H9 (cell line): ENCODE measurements around the gene NPAS3. TPM values are rescaled to one million over a fixed set of nuclear protein-coding genes. Genes with fewer than 3 reads are reported as not detected.

ENCODE experiments used
- DNase-seq: peaks from one replicate; pipeline ENCODE4 v3.0.0-alpha.2; 2017
- H2AFZ ChIP-seq: one replicate; pipeline ENCODE4 v1.6.1; 2013; ENCODE audit warnings: mild to moderate bottlenecking, low read length, control low read depth, moderate library complexity
- H2AK5ac ChIP-seq: 2 replicates; pipeline ENCODE4 v1.6.1; 2013; ENCODE audit warnings: low read length, control low read depth, mixed read lengths; ENCODE audit not compliant: insufficient read length
- H2BK120ac ChIP-seq: one replicate; pipeline ENCODE4 v1.6.1; 2013; ENCODE audit warnings: low read depth, mild to moderate bottlenecking, low read length, control low read depth, inconsistent platforms; ENCODE audit not compliant: poor library complexity, severe bottlenecking
- H2BK12ac ChIP-seq: 2 replicates; pipeline ENCODE4 v1.6.1; 2013; ENCODE audit warnings: low read length, control low read depth, mixed read lengths, low read depth; ENCODE audit not compliant: insufficient read length
- H2BK15ac ChIP-seq: 2 replicates; pipeline ENCODE4 v1.6.1; 2013; ENCODE audit warnings: low read depth, low read length, control low read depth
- H2BK20ac ChIP-seq: one replicate; pipeline ENCODE4 v1.6.1; 2013; ENCODE audit warnings: low read depth, mild to moderate bottlenecking, low read length, control low read depth, inconsistent platforms; ENCODE audit not compliant: poor library complexity, severe bottlenecking
- H2BK5ac ChIP-seq: 2 replicates; pipeline ENCODE4 v1.6.1; 2013; ENCODE audit warnings: low read length, control low read depth, mixed read lengths; ENCODE audit not compliant: insufficient read length
- H3K14ac ChIP-seq: 2 replicates; pipeline ENCODE4 v1.6.1; 2013; ENCODE audit warnings: low read length, control low read depth; ENCODE audit not compliant: insufficient read depth
- H3K18ac ChIP-seq: 2 replicates; pipeline ENCODE4 v1.6.1; 2013; ENCODE audit warnings: low read depth, mild to moderate bottlenecking, mixed read lengths, low read length, control low read depth; ENCODE audit not compliant: insufficient read length
- H3K23ac ChIP-seq: 2 replicates; pipeline ENCODE4 v1.6.1; 2013; ENCODE audit warnings: low read length, control low read depth, mixed read lengths, low read depth; ENCODE audit not compliant: insufficient read length
- H3K23me2 ChIP-seq: 2 replicates; pipeline ENCODE4 v1.6.1; 2013; ENCODE audit warnings: low read depth, mild to moderate bottlenecking, mixed read lengths, low read length, control low read depth; ENCODE audit not compliant: insufficient read length, poor library complexity, severe bottlenecking
- H3K27ac ChIP-seq: 2 replicates; pipeline ENCODE4 v1.5.1; 2013; ENCODE audit warnings: low read length, control low read depth, mixed read lengths, low read depth; ENCODE audit not compliant: insufficient read length
- H3K27me3 ChIP-seq: 2 replicates; pipeline ENCODE4 v1.6.1; 2013; ENCODE audit warnings: low read length, control low read depth, inconsistent platforms; ENCODE audit not compliant: insufficient read depth
- H3K4ac ChIP-seq: 2 replicates; pipeline ENCODE4 v1.6.1; 2013; ENCODE audit warnings: low read depth, mild to moderate bottlenecking, control low read depth, inconsistent platforms, low read length, moderate library complexity
- H3K4me1 ChIP-seq: 2 replicates; pipeline ENCODE4 v1.6.1; 2013; ENCODE audit warnings: low read length, control low read depth, inconsistent platforms; ENCODE audit not compliant: insufficient read depth
- H3K4me2 ChIP-seq: 2 replicates; pipeline ENCODE4 v1.6.1; 2013; ENCODE audit warnings: low read length, control low read depth, mixed read lengths; ENCODE audit not compliant: insufficient read length, insufficient read depth
- H3K56ac ChIP-seq: 2 replicates; pipeline ENCODE4 v1.6.1; 2013; ENCODE audit warnings: low read depth, mild to moderate bottlenecking, mixed read lengths, low read length, control low read depth; ENCODE audit not compliant: insufficient read length
- H3K79me1 ChIP-seq: 2 replicates; pipeline ENCODE4 v1.6.1; 2013; ENCODE audit warnings: low read depth, mild to moderate bottlenecking, moderate library complexity, low read length, control low read depth, inconsistent platforms; ENCODE audit not compliant: insufficient read depth, poor library complexity, severe bottlenecking
- H3K79me2 ChIP-seq: 2 replicates; pipeline ENCODE4 v1.6.1; 2013; ENCODE audit warnings: low read length, control low read depth, inconsistent platforms; ENCODE audit not compliant: insufficient read depth
- H3K9ac ChIP-seq: 2 replicates; pipeline ENCODE4 v1.6.1; 2013; ENCODE audit warnings: low read length, control low read depth, mixed read lengths; ENCODE audit not compliant: insufficient read length; ENCODE audit errors: extremely low read depth
- H3K9me3 ChIP-seq: one replicate; pipeline ENCODE4 v1.6.1; 2013; ENCODE audit warnings: low read depth, low read length, inconsistent platforms; ENCODE audit not compliant: control insufficient read depth
- H3T11ph ChIP-seq: one replicate; pipeline ENCODE4 v1.6.1; 2013; ENCODE audit warnings: mild to moderate bottlenecking, low read length, control low read depth, inconsistent platforms
- H4K20me1 ChIP-seq: one replicate; pipeline ENCODE4 v1.6.1; 2013; ENCODE audit not compliant: control insufficient read depth, insufficient read length, insufficient read depth
- H4K5ac ChIP-seq: 2 replicates; pipeline ENCODE4 v1.6.1; 2013; ENCODE audit warnings: low read depth, mild to moderate bottlenecking, mixed read lengths, low read length, control low read depth; ENCODE audit not compliant: insufficient read length
- H4K8ac ChIP-seq: replicated peaks from 2 replicates; pipeline ENCODE4 v1.6.1; 2013; ENCODE audit warnings: low read length, control low read depth, mixed read lengths, low read depth; ENCODE audit not compliant: insufficient read length
- H4K91ac ChIP-seq: 2 replicates; pipeline ENCODE4 v1.6.1; 2013; ENCODE audit warnings: low read depth, mild to moderate bottlenecking, moderate library complexity, mixed read lengths, low read length, control low read depth; ENCODE audit not compliant: insufficient read length
- H3K27ac Mint-ChIP-seq, 3 experiments: 2 replicates in 2 of 3; 3 replicates in 1 of 3; pipeline ENCODE4 v1.8.0; 2020 to 2021; ENCODE audit warnings: mixed read lengths in 3 of 3, mild to moderate bottlenecking in 1 of 3, moderate library complexity in 1 of 3
- H3K27me3 Mint-ChIP-seq: 2 replicates; pipeline ENCODE4 v1.8.0; 2021; ENCODE audit warnings: low read depth, mild to moderate bottlenecking, moderate library complexity, mixed read lengths
- H3K36me3 Mint-ChIP-seq, 3 experiments: 2 replicates in 2 of 3; 3 replicates in 1 of 3; pipeline ENCODE4 v1.8.0; 2020 to 2021; ENCODE audit warnings: low read depth in 3 of 3, mixed read lengths in 3 of 3; ENCODE audit not compliant: insufficient read depth in 1 of 3
- H3K4me1 Mint-ChIP-seq, 2 experiments: 2 replicates each; pipeline ENCODE4 v1.8.0; 2020; ENCODE audit warnings: mixed read lengths in 2 of 2
- H3K4me3 Mint-ChIP-seq, 2 experiments: 2 replicates in 1 of 2; 3 replicates in 1 of 2; pipeline ENCODE4 v1.8.0; 2020 to 2021; ENCODE audit warnings: mild to moderate bottlenecking in 2 of 2, mixed read lengths in 2 of 2, moderate library complexity in 1 of 2
- H3K9me3 Mint-ChIP-seq, 2 experiments: 2 replicates in 1 of 2; 3 replicates in 1 of 2; pipeline ENCODE4 v1.8.0; 2020; ENCODE audit warnings: mild to moderate bottlenecking in 2 of 2, mixed read lengths in 2 of 2, moderate library complexity in 1 of 2
- CTCF ChIP-seq: fragments of 200-600 bp; sonication (generic); conservative IDR thresholded peaks from 3 replicates; pipeline ENCODE4 v1.8.0; 2021; ENCODE audit warnings: antibody characterized with exemption, mild to moderate bottlenecking
- WGBS: extraction: QIAGEN DNeasy Blood & Tissue Kit; methylation state at CpG from one replicate; pipeline ENCODE4 v1.1.7; 2013; ENCODE audit warnings: missing lambda C conversion rate, low lambda C conversion rate, mixed read lengths; ENCODE audit not compliant: insufficient read length; ENCODE audit errors: extremely low coverage; 5-methylcytosine and 5-hydroxymethylcytosine counted together
- total RNA-seq: library from RNA; stranded (reverse); gene quantifications from 2 replicates; pipeline ENCODE4 v1.2.1, GENCODE V29; 2021

The NPAS3 gene
- total RNA-seq, 1 experiment from 2014 or later, result 0.17 TPM

GRCh38 chr14:33127531-33127930 lies 188.9 kb downstream of the NPAS3 start:
- no peaks in the 10 kb centered on the region for H3K79me2 ChIP-seq
- no peak overlapping the region for H2AK5ac ChIP-seq
- no peak overlapping the region for H3K14ac ChIP-seq
- no peak overlapping the region for H4K8ac ChIP-seq
- H3K56ac ChIP-seq, result no peak overlapping the region
- Mint-ChIP-seq H3K4me3 (no peak overlapping the region), H3K36me3 (no peaks in the 10 kb centered on the region), H3K27me3 (no peaks in the 10 kb centered on the region; the same call in none of the 2 replicates), H3K27ac (no peak overlapping the region), H3K4me1 (no peaks in the 10 kb centered on the region), H3K9me3 (no peaks in the 10 kb centered on the region)
- peak overlapping the region; percentile 45 for H2AFZ ChIP-seq
- H3K23me2 ChIP-seq, result no peaks in the 10 kb centered on the region
- H3K9ac ChIP-seq, result no peak overlapping the region
- no peak overlapping the region for H3K27ac ChIP-seq
- no peak overlapping the region for H4K5ac ChIP-seq
- no CpG with 5 or more reads among the region's 1 CpG for WGBS
- H3K79me1 ChIP-seq, result no peaks in the 10 kb centered on the region
- no peak overlapping the region for H2BK120ac ChIP-seq
- no peak overlapping the region for H3K18ac ChIP-seq
- no peak for DNase-seq
- no peak overlapping the region for H2BK15ac ChIP-seq
- TF ChIP-seq CTCF, result no peak
- H3K4me1 ChIP-seq, result no peaks in the 10 kb centered on the region
- no peaks in the 10 kb centered on the region for H4K20me1 ChIP-seq
- no peak overlapping the region for H4K91ac ChIP-seq
- H2BK12ac ChIP-seq, result no peak overlapping the region
- no peak overlapping the region for H3K4ac ChIP-seq
- no peak overlapping the region for H3T11ph ChIP-seq
- H2BK20ac ChIP-seq, result no peak overlapping the region
- no peaks in the 10 kb centered on the region for H3K9me3 ChIP-seq
- H3K4me2 ChIP-seq, result no peak overlapping the region
- H2BK5ac ChIP-seq, result no peak overlapping the region
- H3K23ac ChIP-seq, result no peak overlapping the region
- H3K27me3 ChIP-seq, result no peaks in the 10 kb centered on the region; the same call in 1 of the 2 replicates
